ENCODE measurements around the gene BTNL2.

BTNL2 gene, protein sequence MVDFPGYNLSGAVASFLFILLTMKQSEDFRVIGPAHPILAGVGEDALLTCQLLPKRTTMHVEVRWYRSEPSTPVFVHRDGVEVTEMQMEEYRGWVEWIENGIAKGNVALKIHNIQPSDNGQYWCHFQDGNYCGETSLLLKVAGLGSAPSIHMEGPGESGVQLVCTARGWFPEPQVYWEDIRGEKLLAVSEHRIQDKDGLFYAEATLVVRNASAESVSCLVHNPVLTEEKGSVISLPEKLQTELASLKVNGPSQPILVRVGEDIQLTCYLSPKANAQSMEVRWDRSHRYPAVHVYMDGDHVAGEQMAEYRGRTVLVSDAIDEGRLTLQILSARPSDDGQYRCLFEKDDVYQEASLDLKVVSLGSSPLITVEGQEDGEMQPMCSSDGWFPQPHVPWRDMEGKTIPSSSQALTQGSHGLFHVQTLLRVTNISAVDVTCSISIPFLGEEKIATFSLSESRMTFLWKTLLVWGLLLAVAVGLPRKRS

DNA sequence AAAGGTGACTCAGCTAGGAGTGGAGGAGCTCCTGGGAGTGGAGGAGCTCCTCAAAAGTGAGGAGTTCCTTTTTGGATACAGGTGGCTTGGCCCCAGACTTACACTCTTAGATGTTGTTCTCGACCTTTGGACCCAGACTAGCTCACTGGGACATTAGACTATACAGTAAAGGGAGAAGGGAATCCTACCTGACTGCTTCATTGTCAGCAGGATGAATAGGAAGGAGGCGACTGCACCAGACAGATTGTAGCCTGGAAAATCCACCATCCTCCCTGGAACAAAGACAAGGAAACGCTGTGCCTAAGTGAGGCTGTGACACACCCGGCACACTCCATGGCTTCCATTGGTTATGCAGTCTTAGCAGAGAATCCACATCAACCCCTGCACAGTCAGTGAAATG lies at the start of gene BTNL2:
Gene BTNL2, minus strand, starts transcription at position 325 of the 400 bp plus-strand sequence. Its CDS starts 58 bp downstream, at position 267.
- Histone ChIP-seq H3K9me3 (ENCODE audit: control insufficient read depth, insufficient read depth, low read length) (no peaks in the 10 kb centered on the region), H3K36me3 (ENCODE audit: control insufficient read depth, insufficient read depth, low read length) (no peaks in the 10 kb centered on the region), H3K27me3 (ENCODE audit: control insufficient read depth, insufficient read depth, low read length) (no peaks in the 10 kb centered on the region), H3K4me1 (ENCODE audit: control insufficient read depth, insufficient read depth, low read length) (0 out of 2 replicates have a peak, but pooled peaks cover 9% of the 10 kb centered on the region), H3K27ac (ENCODE audit: low read depth, low read length) (no peak within 1 kb of the TSS), H3K9ac (ENCODE audit: low read depth, low read length) (no peak within 1 kb of the TSS), H3K4me3 (ENCODE audit: low read depth, low read length) (no peak within 1 kb of the TSS)

DNA sequence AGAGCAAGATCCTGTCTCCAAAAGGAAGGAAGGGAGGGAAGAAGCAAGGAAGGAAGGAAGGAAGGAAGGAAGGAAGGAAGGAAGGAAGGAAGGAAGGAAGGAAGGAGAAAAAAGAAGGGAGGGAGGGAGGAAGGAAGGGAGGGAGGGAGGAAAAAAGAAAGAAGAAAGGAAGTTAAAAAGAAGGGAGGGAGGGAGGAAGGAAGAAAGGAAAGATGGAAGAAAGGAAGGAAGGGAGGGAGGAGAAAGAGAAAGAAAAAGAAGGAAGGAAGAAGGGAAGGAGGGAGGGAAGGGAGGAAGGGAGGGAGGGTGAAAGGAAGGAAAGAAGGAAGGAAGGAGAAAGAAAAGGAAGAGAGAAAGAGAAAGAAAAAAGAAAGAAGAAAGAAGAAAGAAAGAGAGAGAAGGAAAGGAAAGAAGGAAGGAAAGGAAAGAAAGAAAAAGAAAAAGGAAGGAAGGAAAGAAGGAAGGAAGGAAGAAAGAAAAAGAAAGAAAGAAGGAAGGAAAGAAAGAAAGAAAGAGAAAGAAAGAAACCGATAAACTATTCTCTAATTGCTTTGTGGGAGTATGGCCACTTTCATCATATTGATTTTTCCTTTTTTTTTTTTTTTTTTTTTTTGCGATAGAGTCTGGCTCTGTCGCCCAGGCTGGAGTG lies 42.2 kb upstream of the BTNL2 start:
- no peak overlapping the region for H3K4me3 ChIP-seq (ENCODE audit: low read depth, low read length)
- H3K27me3 ChIP-seq (ENCODE audit: control insufficient read depth, insufficient read depth, low read length) = no peaks in the 10 kb centered on the region
- no peaks in the 10 kb centered on the region for H3K4me1 ChIP-seq (ENCODE audit: control insufficient read depth, insufficient read depth, low read length)
- no peaks in the 10 kb centered on the region; the same call in 1 of the 2 replicates for H3K9me3 ChIP-seq (ENCODE audit: control insufficient read depth, insufficient read depth, low read length)
- H3K27ac ChIP-seq (ENCODE audit: low read depth, low read length) = no peak overlapping the region
- no peak overlapping the region for H3K9ac ChIP-seq (ENCODE audit: low read depth, low read length)
- H3K36me3 ChIP-seq (ENCODE audit: control insufficient read depth, insufficient read depth, low read length) = no peaks in the 10 kb centered on the region

DNA sequence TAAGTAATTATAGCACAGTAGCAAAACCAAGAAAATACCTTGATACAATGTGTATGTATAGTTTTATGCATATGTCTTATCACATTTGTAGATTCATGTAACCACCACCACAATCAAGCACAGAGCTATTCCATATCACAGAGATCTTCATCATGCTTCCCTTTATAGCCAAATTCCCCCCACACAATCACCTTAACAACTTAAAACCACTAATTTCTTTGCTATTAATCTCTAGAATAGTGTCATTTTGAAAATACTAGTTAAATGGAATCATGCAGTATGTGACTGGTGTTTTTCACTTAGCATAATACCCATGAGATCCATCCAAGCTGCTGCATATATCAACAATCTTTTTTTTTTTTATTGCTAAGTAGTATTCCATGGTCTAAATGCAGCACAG lies 41.0 kb upstream of the BTNL2 start:
- Histone ChIP-seq H3K4me3 (ENCODE audit: low read depth, low read length) (no peak overlapping the region), H3K36me3 (ENCODE audit: control insufficient read depth, insufficient read depth, low read length) (no peaks in the 10 kb centered on the region), H3K4me1 (ENCODE audit: control insufficient read depth, insufficient read depth, low read length) (no peaks in the 10 kb centered on the region), H3K9ac (ENCODE audit: low read depth, low read length) (no peak overlapping the region), H3K9me3 (ENCODE audit: control insufficient read depth, insufficient read depth, low read length) (no peaks in the 10 kb centered on the region), H3K27me3 (ENCODE audit: control insufficient read depth, insufficient read depth, low read length) (no peaks in the 10 kb centered on the region), H3K27ac (ENCODE audit: low read depth, low read length) (no peak overlapping the region)

DNA sequence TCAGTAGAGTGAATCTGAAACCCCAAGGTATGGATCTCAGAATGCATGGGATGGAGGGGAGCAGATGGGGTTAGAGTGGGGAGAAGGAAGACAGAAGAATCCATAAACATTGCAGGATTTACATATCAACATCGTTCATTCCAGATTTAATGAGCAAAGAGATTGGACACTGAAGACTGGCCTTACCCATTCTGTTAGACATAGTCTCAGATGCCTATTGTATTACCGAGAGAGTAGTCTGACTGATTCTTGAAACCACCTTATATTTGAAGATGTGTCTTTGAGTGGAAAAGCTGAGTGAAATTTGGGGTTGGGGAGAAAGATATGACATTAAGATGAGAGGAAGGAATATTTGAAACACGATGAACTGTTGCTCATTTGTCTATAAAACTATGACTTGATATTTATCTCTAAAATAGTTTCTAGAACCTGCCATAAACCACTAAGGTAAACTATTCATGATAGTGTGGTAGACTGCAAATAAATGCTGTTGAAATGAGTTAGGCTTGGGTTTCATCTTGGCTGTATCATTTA lies 38.4 kb upstream of the BTNL2 start:
- Histone ChIP-seq H3K4me1 (ENCODE audit: control insufficient read depth, insufficient read depth, low read length) (no peaks in the 10 kb centered on the region), H3K4me3 (ENCODE audit: low read depth, low read length) (no peak overlapping the region), H3K36me3 (ENCODE audit: control insufficient read depth, insufficient read depth, low read length) (no peaks in the 10 kb centered on the region), H3K27me3 (ENCODE audit: control insufficient read depth, insufficient read depth, low read length) (no peaks in the 10 kb centered on the region), H3K9ac (ENCODE audit: low read depth, low read length) (no peak overlapping the region), H3K27ac (ENCODE audit: low read depth, low read length) (no peak overlapping the region), H3K9me3 (ENCODE audit: control insufficient read depth, insufficient read depth, low read length) (no peaks in the 10 kb centered on the region)

DNA sequence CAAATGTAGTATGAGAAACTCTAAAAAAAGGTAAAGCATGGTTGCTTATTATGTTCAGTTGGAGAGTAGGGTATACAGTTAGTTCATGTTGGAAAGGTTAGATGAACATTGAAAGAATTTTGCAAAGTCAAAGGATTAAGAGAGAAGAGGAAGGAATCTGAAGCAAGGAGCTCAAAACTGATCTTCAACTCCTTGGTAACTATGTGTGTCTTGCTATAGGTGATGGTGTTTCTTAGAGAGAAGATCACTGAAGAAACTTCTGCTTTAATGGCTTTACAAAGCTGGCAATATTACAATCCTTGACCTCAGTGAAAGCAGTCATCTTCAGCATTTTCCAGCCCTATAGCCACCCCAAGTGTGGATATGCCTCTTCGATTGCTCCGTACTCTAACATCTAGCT lies 37.5 kb upstream of the BTNL2 start:
- Histone ChIP-seq H3K27me3 (ENCODE audit: control insufficient read depth, insufficient read depth, low read length) (no peaks in the 10 kb centered on the region), H3K9me3 (ENCODE audit: control insufficient read depth, insufficient read depth, low read length) (no peaks in the 10 kb centered on the region), H3K36me3 (ENCODE audit: control insufficient read depth, insufficient read depth, low read length) (no peaks in the 10 kb centered on the region), H3K4me1 (ENCODE audit: control insufficient read depth, insufficient read depth, low read length) (peaks cover 4% of the 10 kb centered on the region; the same call in 1 of the 2 replicates), H3K4me3 (ENCODE audit: low read depth, low read length) (no peak overlapping the region), H3K27ac (ENCODE audit: low read depth, low read length) (no peak overlapping the region), H3K9ac (ENCODE audit: low read depth, low read length) (no peak overlapping the region)

DNA sequence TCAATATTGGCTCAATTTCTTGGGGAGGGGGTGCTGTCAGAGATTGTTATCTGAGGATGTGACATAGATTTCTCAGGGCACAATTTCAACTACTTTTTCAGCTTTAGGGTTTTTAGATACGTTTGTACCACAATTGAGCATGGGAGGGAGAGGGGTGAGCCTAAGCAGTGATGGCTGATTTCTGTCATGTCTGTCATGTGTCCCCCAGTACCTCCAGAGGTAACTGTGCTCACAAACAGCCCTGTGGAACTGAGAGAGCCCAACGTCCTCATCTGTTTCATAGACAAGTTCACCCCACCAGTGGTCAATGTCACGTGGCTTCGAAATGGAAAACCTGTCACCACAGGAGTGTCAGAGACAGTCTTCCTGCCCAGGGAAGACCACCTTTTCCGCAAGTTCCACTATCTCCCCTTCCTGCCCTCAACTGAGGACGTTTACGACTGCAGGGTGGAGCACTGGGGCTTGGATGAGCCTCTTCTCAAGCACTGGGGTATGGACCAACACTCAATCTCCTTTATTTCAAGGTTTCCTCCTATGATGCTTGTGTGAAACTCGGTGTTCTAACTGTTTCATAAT lies 36.1 kb upstream of the BTNL2 start:
- H3K36me3 ChIP-seq (ENCODE audit: control insufficient read depth, insufficient read depth, low read length) = no peaks in the 10 kb centered on the region
- no peak overlapping the region for H3K9ac ChIP-seq (ENCODE audit: low read depth, low read length)

DNA sequence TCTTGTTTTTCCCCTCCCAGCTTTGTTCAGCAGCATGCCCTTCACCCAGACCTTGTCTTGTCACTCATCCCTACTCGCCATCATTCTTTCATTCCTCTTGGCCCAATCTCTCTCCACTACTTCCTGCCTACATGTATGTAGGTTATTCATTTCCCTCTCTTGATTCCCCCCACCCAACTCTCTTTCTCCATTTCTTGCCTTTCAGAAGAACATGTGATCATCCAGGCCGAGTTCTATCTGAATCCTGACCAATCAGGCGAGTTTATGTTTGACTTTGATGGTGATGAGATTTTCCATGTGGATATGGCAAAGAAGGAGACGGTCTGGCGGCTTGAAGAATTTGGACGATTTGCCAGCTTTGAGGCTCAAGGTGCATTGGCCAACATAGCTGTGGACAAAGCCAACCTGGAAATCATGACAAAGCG lies 35.3 kb upstream of the BTNL2 start:
- Histone ChIP-seq H3K4me3 (ENCODE audit: low read depth, low read length) (no peak overlapping the region), H3K9ac (ENCODE audit: low read depth, low read length) (no peak overlapping the region), H3K36me3 (ENCODE audit: control insufficient read depth, insufficient read depth, low read length) (no peaks in the 10 kb centered on the region), H3K27me3 (ENCODE audit: control insufficient read depth, insufficient read depth, low read length) (no peaks in the 10 kb centered on the region), H3K9me3 (ENCODE audit: control insufficient read depth, insufficient read depth, low read length) (no peaks in the 10 kb centered on the region), H3K4me1 (ENCODE audit: control insufficient read depth, insufficient read depth, low read length) (peaks cover 4% of the 10 kb centered on the region; the same call in 1 of the 2 replicates), H3K27ac (ENCODE audit: low read depth, low read length) (no peak overlapping the region)

More for the DNA sequence above, 36.1 kb upstream of the BTNL2 start:
- Histone ChIP-seq H3K27me3 (ENCODE audit: control insufficient read depth, insufficient read depth, low read length) (no peaks in the 10 kb centered on the region), H3K9me3 (ENCODE audit: control insufficient read depth, insufficient read depth, low read length) (no peaks in the 10 kb centered on the region), H3K4me1 (ENCODE audit: control insufficient read depth, insufficient read depth, low read length) (peaks cover 4% of the 10 kb centered on the region; the same call in 1 of the 2 replicates), H3K4me3 (ENCODE audit: low read depth, low read length) (no peak overlapping the region), H3K27ac (ENCODE audit: low read depth, low read length) (no peak overlapping the region)

DNA sequence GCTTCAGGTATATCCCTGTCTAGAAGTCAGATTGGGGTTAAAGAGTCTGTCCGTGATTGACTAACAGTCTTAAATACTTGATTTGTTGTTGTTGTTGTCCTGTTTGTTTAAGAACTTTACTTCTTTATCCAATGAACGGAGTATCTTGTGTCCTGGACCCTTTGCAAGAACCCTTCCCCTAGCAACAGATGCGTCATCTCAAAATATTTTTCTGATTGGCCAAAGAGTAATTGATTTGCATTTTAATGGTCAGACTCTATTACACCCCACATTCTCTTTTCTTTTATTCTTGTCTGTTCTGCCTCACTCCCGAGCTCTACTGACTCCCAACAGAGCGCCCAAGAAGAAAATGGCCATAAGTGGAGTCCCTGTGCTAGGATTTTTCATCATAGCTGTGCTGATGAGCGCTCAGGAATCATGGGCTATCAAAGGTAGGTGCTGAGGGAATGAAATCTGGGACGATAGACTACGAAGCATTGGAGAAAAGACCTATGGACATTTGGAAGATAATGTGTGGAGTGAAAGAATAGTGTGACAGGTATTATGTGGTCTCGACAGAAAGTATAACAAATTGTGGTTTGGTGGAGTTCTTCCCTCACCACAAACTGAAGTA lies 32.7 kb upstream of the BTNL2 start, which contains the start of gene HLA-DRA:
Gene HLA-DRA, plus strand, starts transcription at position 286 of the 613 bp plus-strand sequence. Its CDS starts 64 bp downstream, at position 350.
- Histone ChIP-seq H3K4me1 (ENCODE audit: control insufficient read depth, insufficient read depth, low read length) (peaks cover 4% of the 10 kb centered on the region; the same call in 1 of the 2 replicates), H3K9me3 (ENCODE audit: control insufficient read depth, insufficient read depth, low read length) (no peaks in the 10 kb centered on the region), H3K27me3 (ENCODE audit: control insufficient read depth, insufficient read depth, low read length) (no peaks in the 10 kb centered on the region), H3K9ac (ENCODE audit: low read depth, low read length) (no peak within 1 kb of the TSS), H3K4me3 (ENCODE audit: low read depth, low read length) (peak within 1 kb of the TSS; percentile 35), H3K27ac (ENCODE audit: low read depth, low read length) (no peak within 1 kb of the TSS), H3K36me3 (ENCODE audit: control insufficient read depth, insufficient read depth, low read length) (no peaks in the 10 kb centered on the region)

DNA sequence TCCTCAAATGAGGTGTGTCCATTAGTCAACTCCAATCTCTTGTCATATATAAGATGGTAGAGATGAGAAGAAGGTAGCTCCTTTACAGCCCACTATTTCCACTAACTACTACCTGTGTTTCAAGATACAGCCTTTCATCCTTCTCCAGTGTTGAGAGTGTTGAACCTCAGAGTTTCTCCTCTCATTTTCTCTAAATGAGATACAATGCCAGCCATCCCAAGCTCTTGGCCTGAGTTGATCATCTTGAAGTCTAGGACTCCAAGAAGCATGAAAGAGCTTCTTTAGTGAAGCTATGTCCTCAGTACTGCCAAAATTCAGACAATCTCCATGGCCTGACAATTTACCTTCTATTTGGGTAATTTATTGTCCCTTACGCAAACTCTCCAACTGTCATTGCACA lies 32.2 kb upstream of the BTNL2 start:
- H3K4me1 ChIP-seq (ENCODE audit: control insufficient read depth, insufficient read depth, low read length) = peaks cover 4% of the 10 kb centered on the region; the same call in 1 of the 2 replicates
- H3K4me3 ChIP-seq (ENCODE audit: low read depth, low read length) = no peak overlapping the region
- no peak overlapping the region for H3K9ac ChIP-seq (ENCODE audit: low read depth, low read length)
- H3K36me3 ChIP-seq (ENCODE audit: control insufficient read depth, insufficient read depth, low read length) = no peaks in the 10 kb centered on the region
- H3K9me3 ChIP-seq (ENCODE audit: control insufficient read depth, insufficient read depth, low read length) = no peaks in the 10 kb centered on the region
- H3K27me3 ChIP-seq (ENCODE audit: control insufficient read depth, insufficient read depth, low read length) = no peaks in the 10 kb centered on the region
- no peak overlapping the region for H3K27ac ChIP-seq (ENCODE audit: low read depth, low read length)

DNA sequence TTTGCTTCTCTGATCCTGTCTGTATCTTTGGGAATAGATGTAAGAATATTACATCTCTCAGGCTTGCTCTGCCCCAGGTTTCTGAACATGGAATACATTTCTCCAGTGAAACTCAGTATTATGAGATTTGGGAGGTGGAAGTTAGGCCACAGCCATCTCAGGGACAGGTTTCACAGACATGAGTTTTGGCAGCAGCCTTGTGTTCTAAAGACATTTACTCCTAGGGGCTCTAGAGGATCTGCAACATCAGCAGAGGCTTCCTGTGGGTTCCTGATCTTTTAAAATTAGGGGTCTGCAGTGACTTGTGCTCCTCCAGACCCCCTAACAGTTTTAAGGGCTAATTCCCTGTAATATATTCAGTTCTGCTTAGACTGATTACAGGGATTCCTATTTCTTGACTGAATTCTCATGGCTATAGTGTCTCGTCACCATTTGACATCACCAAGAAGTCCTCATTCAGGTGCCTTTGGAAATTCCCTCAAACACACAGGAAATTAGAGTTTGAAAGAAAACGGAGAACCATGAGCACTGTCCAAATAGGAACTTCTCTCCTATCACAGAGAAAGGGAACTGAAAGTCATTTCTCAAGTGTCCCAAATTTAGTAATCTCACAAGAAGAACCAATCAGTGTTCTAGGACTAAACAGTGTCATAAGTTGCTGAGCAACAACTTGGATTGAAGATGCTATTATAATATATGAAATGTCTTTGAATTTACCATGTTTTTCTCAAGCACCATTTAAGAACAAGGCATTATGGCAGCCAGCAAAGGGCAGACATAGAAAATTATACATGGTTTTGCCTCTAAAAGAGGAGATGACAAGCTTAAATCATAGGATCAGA lies 30.2 kb upstream of the BTNL2 start:
- no peak overlapping the region for H3K4me3 ChIP-seq (ENCODE audit: low read depth, low read length)
- no peaks in the 10 kb centered on the region for H3K9me3 ChIP-seq (ENCODE audit: control insufficient read depth, insufficient read depth, low read length)
- no peak overlapping the region for H3K27ac ChIP-seq (ENCODE audit: low read depth, low read length)
- H3K4me1 ChIP-seq (ENCODE audit: control insufficient read depth, insufficient read depth, low read length) = peaks cover 4% of the 10 kb centered on the region; the same call in 1 of the 2 replicates
- H3K36me3 ChIP-seq (ENCODE audit: control insufficient read depth, insufficient read depth, low read length) = no peaks in the 10 kb centered on the region
- no peaks in the 10 kb centered on the region for H3K27me3 ChIP-seq (ENCODE audit: control insufficient read depth, insufficient read depth, low read length)
- H3K9ac ChIP-seq (ENCODE audit: low read depth, low read length) = no peak overlapping the region

Measured in HUES48 (cell line).